ENCODE measurements around the gene SHPK.
"Not testable (repeated sequence)": the region's sequence is repeated elsewhere in the genome, so short reads cannot be mapped to it uniquely, and the experiment has no call there.

Gene SHPK

DNA sequence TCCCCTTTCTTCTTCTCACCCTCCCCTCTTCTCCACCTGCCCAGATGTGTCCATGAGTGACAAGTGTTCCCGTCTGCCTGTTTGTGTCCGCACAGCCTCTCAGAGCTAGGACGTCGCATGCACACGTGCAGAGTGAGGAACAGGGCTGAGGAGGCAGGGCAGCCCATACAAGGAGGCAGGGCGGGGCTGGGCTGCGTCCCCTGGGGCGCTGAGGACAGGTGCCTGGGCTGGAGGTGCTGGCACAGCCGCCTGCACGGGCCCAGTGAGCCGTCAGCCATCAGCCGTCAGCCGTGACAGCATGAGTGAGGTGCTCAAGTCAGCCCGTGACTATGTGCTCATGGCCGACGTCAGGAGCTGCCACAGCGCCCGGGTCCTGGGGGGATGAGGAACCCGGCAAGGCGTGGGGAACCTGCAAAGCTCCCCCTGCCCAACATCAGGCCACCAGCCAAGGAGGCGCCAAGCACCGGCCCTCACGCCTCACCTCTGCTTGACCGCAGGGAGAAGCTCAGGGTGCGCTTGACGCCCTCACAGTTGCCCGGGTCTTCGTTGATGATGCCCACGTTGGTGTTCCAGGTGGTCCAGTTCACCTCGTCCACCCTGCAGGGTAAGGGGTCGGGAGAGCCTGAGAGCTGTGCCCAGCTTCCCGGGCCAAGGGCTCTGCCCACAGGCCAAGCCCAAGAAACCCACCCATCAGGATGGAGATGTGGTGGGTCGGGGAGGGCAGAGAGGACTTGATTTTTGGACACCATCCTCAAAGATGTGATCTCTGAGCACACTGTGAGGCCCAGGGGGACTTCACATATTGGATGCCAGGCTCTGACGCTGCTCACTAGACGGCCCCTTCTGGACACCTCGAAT lies 64.8 kb downstream of the SHPK start:
- Histone ChIP-seq H3K4me3 (ENCODE audit: low read depth, low read length) (no peak overlapping the region), H3K27ac (no peak overlapping the region), H3K9me3 (ENCODE audit: severe bottlenecking) (no peaks in the 10 kb centered on the region), H3K27me3 (ENCODE audit: insufficient read depth, low read depth, severe bottlenecking) (no peaks in the 10 kb centered on the region), H3K36me3 (peaks cover 37% of the 10 kb centered on the region)
- TF ChIP-seq, protein P1, sequence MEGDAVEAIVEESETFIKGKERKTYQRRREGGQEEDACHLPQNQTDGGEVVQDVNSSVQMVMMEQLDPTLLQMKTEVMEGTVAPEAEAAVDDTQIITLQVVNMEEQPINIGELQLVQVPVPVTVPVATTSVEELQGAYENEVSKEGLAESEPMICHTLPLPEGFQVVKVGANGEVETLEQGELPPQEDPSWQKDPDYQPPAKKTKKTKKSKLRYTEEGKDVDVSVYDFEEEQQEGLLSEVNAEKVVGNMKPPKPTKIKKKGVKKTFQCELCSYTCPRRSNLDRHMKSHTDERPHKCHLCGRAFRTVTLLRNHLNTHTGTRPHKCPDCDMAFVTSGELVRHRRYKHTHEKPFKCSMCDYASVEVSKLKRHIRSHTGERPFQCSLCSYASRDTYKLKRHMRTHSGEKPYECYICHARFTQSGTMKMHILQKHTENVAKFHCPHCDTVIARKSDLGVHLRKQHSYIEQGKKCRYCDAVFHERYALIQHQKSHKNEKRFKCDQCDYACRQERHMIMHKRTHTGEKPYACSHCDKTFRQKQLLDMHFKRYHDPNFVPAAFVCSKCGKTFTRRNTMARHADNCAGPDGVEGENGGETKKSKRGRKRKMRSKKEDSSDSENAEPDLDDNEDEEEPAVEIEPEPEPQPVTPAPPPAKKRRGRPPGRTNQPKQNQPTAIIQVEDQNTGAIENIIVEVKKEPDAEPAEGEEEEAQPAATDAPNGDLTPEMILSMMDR (IDR thresholded peaks at IDR 0.05; ENCODE audit: low read depth, low read length): no peak
- DNase-seq: no peak

DNA sequence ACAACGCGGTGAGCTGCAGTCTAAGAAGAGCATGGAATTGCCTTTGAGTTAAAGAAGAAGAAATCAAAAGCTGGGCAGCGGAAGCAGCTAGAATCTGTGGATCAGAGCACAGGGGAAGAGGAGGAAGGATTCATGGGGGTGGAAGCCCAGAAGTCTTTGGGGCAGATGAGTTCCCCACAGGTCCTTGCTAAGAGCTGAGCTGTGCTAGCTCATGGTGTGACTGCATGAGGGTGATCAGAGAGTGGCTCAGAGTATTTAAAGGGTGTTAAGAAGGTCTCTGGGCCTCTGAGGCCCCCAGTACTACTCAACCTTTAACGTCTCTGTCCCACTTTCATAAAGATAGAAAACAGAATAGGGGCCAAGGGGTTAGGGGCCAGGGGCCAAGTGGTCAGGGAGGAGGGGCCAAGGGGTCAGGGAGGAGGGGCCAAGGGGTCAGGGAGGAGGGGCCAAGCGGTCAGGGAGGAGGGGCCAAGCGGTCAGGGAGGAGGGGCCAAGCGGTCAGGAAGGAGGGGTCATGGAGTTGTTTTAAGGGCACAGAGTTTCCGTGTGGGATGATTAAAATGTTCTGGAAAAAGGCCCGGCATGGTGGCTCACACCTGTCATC lies 66.4 kb downstream of the SHPK start:
- Histone ChIP-seq H3K27me3 (ENCODE audit: insufficient read depth, low read depth, severe bottlenecking) (no peaks in the 10 kb centered on the region), H3K4me3 (ENCODE audit: low read depth, low read length) (no peak overlapping the region), H3K36me3 (peaks cover 40% of the 10 kb centered on the region), H3K9me3 (ENCODE audit: severe bottlenecking) (no peaks in the 10 kb centered on the region), H3K27ac (no peak overlapping the region)
- TF ChIP-seq, protein P1 (IDR thresholded peaks at IDR 0.05; ENCODE audit: low read depth, low read length): no peak
- no peak for DNase-seq

GRCh38 chr17:3566551-3566950 lies 69.5 kb downstream of the SHPK start:
- Histone ChIP-seq H3K27me3 (ENCODE audit: insufficient read depth, low read depth, severe bottlenecking) (no peaks in the 10 kb centered on the region), H3K4me3 (ENCODE audit: low read depth, low read length) (no peak overlapping the region), H3K36me3 (peaks cover 34% of the 10 kb centered on the region), H3K9me3 (ENCODE audit: severe bottlenecking) (no peaks in the 10 kb centered on the region), H3K27ac (no peak overlapping the region)
- no peak for DNase-seq
- TF ChIP-seq, protein P1 (IDR thresholded peaks at IDR 0.05; ENCODE audit: low read depth, low read length): no peak

GRCh38 chr17:3565143-3565542 lies 70.9 kb downstream of the SHPK start:
- DNase-seq: no peak
- Histone ChIP-seq H3K27ac (no peak overlapping the region), H3K27me3 (ENCODE audit: insufficient read depth, low read depth, severe bottlenecking) (no peaks in the 10 kb centered on the region), H3K4me3 (ENCODE audit: low read depth, low read length) (no peak overlapping the region), H3K9me3 (ENCODE audit: severe bottlenecking) (no peaks in the 10 kb centered on the region), H3K36me3 (peaks cover 20% of the 10 kb centered on the region)
- TF ChIP-seq, protein P1 (IDR thresholded peaks at IDR 0.05; ENCODE audit: low read depth, low read length): no peak

DNA sequence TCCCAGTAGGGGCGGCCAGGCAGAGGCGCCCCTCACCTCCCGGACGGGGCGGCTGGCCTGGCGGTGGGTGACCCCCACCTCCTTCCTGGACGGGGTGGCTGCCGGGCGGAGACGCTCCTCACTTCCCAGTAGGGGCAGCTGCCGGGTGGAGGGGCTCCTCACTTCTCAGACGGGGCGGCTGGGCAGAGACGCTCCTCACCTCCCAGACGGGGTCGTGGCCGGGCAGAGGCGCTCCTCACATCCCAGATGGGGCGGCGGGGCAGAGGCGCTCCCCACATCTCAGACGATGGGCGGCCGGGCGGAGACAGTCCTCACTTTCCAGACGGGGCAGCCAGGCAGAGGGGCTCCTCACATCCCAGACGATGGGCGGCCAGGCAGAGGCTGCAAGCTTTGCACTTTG lies 71.8 kb downstream of the SHPK start:
- not testable (repeated sequence) for H3K27me3 ChIP-seq (ENCODE audit: insufficient read depth, low read depth, severe bottlenecking); H3K9me3 ChIP-seq (ENCODE audit: severe bottlenecking); H3K4me3 ChIP-seq (ENCODE audit: low read depth, low read length); H3K27ac ChIP-seq; DNase-seq
- peaks cover 16% of the 10 kb centered on the region for H3K36me3 ChIP-seq

DNA sequence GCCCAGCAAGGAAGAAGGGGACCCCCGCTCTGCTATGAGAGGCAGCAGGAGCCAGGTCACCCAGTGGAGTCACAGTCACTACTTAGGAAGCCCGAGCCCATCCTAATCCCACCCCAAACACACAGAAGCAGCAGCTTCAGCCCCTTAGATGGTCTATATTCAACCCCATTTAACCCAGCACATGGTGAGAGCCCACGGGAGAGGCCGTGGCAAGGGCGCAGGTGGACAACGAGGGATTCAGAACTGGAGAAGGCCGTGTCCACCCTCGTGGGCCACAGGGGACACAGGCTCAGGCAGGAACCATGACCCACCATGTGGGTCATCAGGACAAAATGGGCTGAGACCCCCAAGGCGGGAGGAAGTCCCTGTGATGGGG lies 76.8 kb downstream of the SHPK start:
- TF ChIP-seq, protein P1 (IDR thresholded peaks at IDR 0.05; ENCODE audit: low read depth, low read length): no peak
- no peak overlapping the region for H3K4me3 ChIP-seq (ENCODE audit: low read depth, low read length)

More for the DNA sequence above, 76.8 kb downstream of the SHPK start:
- Histone ChIP-seq H3K36me3 (no peaks in the 10 kb centered on the region), H3K27me3 (ENCODE audit: insufficient read depth, low read depth, severe bottlenecking) (no peaks in the 10 kb centered on the region), H3K9me3 (ENCODE audit: severe bottlenecking) (no peaks in the 10 kb centered on the region), H3K27ac (no peak overlapping the region)
- DNase-seq: no peak

All from WERI-Rb-1 (cell line).